B cell (primary cell): ENCODE data around the gene EGFL8.

ENCODE experiments used
- EZH2 ChIP-seq: IDR thresholded peaks from 2 replicates; pipeline ENCODE4 v1.6.1; 2012; ENCODE audit warnings: borderline replicate concordance, low read depth, mild to moderate bottlenecking, moderate library complexity, low read length; ENCODE audit not compliant: insufficient read depth, poor library complexity, severe bottlenecking
- TF ChIP-seq, protein P1 (sequence below): fragments of 200-600 bp; IDR thresholded peaks from one replicate; pipeline ENCODE4 v1.8.0; 2022; ENCODE audit warnings: antibody characterized with exemption, mild to moderate bottlenecking

- TF ChIP-seq, protein P1, sequence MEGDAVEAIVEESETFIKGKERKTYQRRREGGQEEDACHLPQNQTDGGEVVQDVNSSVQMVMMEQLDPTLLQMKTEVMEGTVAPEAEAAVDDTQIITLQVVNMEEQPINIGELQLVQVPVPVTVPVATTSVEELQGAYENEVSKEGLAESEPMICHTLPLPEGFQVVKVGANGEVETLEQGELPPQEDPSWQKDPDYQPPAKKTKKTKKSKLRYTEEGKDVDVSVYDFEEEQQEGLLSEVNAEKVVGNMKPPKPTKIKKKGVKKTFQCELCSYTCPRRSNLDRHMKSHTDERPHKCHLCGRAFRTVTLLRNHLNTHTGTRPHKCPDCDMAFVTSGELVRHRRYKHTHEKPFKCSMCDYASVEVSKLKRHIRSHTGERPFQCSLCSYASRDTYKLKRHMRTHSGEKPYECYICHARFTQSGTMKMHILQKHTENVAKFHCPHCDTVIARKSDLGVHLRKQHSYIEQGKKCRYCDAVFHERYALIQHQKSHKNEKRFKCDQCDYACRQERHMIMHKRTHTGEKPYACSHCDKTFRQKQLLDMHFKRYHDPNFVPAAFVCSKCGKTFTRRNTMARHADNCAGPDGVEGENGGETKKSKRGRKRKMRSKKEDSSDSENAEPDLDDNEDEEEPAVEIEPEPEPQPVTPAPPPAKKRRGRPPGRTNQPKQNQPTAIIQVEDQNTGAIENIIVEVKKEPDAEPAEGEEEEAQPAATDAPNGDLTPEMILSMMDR = no peak
- TF ChIP-seq EZH2 = no peak
These were observed 15.2 kb upstream of the EGFL8 start for GRCh38 chr6:32149092-32149755.
